ENCODE results near the gene MRPL57.

- no peak for TF ChIP-seq CTCF (IDR thresholded peaks at IDR 0.05; ENCODE audit: borderline replicate concordance, extremely low read depth, low read length, poor library complexity, severe bottlenecking)
- TF ChIP-seq EZH2 (IDR thresholded peaks at IDR 0.05; ENCODE audit: borderline replicate concordance, low read depth, low read length, severe bottlenecking) = no peak
Observed at GRCh38 chr13:21137696-21138095, 38.8 kb upstream of the MRPL57 start.

Data from DND-41 (cell line).